H4 (cell line): ENCODE results near the gene ATXN1. TPM values are rescaled to one million over a fixed set of nuclear protein-coding genes. Genes with fewer than 3 reads are reported as not detected.

Experiments used
- DNase-seq: peaks from one replicate; pipeline ENCODE4 v3.0.0-alpha.2; 2015; ENCODE audit warnings: low spot score
- total RNA-seq: library from RNA; depleted of rRNA; stranded (reverse); fragments of >200 nt; shearing (Covaris generic); gene quantifications from 2 replicates; pipeline ENCODE4 v1.2.3, GENCODE V29; 2014

ATXN1 gene
- total RNA-seq, 1 experiment from 2014 or later = 18.9 TPM

- no peak for DNase-seq
These were observed 949 bp upstream of the ATXN1 start for GRCh38 chr6:16762268-16762549.

GRCh38 chr6:16761471-16762267 lies 409 bp upstream of the ATXN1 start:
- DNase-seq = peak; percentile 90

DNA sequence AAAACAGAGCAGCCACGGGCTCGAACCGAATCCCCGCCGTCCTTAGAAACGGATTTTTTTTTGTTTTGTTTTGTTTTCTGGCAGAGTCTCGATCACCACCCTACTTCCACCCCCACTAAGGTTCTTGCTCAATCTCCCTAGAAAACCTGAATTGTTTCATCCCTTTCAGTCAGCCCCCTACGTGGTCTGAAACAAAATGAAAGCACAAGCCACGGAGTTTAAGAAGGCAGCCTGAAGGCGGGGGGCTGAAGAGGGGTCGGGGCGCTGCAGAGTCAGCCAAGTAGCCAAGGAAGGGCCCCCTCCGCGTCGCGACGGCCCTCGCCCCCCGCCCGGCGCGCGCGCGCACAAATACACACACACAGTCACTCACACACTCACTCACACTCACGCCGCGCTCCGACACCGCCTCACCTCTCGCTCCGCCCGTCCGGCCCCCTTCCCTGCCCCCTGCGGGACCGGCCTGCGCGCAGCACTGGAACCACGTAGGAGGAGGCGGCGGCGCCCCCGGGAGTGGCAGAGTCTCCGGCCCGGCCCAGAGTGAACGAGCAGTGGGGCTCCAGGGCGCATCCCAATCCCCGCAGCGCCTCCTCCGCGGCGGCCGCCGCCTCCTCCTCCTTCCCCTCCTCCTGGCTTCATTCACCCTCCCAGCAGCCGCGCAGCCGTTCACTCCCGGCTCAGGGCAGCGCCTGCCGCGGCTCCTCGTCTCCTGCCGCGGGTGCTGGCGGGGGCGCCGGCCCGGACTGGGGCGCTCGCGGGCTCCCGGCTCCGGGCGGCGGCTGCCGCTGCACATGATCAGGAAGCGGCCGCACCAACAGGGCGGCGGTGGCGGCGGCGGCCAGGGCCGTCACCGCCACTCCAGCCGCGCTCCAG lies 1.4 kb downstream of the ATXN1 start:
- peak; percentile 57 for DNase-seq

DNA sequence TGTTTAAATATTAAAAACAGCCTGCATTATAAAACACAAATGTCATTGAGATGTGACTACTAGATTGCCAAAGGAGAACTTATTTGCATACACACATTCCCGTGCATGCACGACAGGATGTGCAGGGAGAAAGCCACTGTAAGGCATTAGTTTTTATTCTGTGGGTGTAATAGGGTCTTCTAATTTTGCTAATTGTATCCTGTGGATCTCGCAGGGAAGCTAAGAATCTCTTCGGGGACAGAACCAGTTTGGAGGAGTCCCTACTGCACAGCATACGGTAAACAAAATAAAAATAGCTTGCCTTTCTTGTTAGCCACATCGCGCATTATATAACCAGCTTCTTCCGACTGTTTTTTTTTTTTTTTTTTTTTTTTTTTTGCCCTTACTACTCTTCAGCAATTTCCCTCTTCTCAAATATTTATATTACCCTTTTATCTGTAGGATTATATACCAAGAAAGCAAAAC lies 2.0 kb downstream of the ATXN1 start:
- peak; percentile 23 for DNase-seq

- no peak for DNase-seq
These were observed 2.9 kb downstream of the ATXN1 start for GRCh38 chr6:16758163-16758975.

DNA sequence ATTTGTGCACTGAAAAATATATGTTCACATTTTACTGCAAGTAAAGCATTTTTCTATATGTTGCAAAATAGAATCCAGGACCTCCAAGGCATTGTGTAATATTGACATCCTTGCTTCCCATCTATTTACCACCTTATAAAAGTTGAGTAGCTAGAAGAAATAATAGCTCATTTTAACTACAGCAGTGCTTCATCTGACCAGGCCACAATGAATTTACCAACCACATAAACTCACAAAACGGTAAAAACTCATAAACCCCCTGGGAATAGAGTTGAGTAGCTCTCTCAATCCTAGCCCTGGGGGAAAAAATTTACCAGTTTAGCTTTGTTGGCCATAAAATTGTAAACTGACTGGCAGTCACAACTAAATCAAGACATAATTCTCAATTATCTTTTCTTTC lies 3.9 kb downstream of the ATXN1 start:
- no peak for DNase-seq

DNA sequence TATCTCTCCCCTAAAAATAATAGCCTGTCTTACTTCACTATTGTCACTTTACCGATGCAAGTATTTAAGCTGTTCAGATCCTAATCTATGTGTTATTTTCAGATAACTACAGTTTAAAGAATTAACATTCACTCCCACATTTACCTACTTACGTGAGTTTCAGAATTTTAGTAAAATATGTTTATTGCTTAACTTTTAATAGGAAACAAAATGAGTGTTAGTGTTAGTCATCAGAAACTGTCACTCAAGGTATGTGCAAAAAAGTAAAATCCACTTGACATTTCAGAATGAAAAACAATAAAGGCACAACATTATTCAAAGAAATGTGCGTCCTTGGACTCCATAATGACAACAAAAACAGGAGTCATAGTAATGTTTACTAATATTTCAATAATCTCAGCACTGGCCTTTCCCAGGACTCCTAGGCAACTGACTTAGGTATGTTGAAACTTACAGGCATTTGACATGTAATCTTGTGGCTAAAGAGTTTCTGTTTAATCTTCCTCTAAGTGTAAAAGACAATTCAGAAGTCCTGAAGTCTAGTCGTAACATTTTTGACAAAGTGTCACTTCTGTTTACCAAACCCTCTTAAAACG lies 4.5 kb downstream of the ATXN1 start:
- no peak for DNase-seq

DNA sequence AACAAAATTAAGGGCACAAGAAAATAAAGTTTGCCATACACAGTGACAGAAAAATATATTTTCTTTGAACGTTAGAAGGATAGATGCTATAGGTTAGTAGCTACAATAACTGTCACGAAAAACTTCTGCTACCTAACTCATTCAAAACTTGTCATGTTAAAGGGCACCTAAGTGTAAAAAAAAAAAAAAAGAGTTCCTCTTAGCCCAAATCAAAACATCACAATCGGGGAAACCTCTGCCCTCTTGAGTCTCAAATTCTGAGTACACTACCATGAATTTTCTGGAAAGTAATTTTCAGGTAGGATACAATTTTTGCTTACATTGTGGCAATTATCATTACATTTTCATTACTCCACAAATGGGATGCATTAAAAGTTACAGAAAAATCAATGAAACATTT lies 5.7 kb downstream of the ATXN1 start:
- DNase-seq = no peak

DNA sequence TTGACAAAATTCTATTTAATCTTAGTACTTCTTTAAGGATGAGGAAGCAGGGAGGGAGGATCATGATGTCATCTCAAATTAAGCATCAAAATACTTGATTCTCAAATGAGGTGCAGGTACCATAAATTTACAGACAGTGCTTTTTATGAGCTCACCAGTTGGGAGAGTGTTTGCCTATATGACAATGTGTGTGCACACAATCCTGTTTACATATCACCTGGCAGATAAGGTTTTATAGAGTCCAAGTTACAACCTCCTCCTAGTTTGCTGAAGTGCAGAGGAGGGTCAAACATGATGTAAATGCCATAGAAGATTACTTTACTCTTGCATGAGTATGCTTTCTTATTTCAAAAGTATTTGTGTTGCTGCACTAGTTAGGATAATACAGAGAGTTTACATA lies 6.4 kb downstream of the ATXN1 start:
- DNase-seq = no peak

DNA sequence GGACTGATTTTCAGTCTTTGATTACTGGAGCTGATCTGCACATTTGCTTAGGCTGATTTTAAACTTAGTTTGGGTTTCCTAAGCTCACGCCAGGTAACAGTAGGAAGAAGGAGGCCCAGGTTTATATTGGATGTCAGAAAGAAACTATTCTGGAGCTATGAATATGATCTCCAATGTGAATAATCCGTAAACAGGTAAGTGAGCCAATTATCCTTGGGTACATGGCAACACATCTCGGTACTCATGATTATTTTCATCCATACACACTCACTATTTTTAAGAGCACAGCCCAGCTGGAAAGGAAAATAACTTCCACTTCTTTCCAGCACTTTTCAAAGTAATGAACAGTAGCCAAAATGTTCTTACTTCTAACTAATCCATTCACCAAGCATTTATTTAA lies 7.0 kb downstream of the ATXN1 start:
- DNase-seq = no peak

DNA sequence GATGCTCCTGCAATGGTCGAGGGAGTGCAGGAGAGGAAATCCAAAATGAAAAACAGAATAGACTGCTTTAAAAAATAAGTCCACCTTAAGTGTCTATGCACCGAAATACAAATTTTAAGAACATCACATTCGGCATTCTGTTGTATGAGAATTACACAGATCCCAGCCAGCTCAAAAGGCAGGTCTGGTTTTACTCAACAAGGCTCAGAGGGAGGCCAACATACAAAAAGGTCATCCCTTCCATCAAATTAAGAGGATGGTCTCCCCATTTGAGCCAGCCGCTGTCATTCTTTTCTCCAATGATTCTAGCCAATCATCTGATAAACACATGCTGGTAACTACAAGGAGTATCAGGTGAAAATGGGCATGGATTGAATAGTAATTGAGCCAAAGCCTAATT lies 7.9 kb downstream of the ATXN1 start:
- DNase-seq = no peak

DNA sequence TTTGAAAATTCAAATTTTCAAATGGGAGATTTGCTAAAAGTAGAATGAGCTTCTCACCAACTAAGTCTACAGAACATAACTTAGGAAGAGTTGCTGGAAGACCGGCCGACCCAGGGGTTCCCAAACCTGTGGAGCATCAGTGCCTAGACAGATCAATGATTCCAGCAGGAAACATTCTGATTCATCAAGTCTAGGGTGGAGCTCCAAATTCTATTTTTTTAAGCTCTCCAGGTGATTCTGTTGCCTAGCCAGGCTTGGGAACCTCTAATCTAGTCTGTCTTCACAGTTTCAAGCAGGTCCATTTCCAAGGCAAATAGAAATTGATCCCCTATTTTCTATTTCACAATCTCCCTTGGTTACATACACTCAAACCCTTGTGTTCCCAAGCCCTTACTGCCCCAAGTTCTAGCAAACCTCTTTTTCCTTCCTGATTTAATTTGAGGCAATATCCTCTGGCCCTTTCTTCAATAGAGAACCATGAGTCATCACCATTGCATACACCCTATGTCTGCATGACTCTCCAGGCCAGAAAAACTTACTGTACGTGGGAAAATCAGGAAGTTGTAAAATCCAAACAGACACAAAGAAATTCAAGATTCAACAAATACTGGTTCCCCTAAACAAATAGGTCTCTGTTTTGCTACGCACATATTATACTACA lies 8.9 kb downstream of the ATXN1 start:
- DNase-seq = peak; percentile 91

DNA sequence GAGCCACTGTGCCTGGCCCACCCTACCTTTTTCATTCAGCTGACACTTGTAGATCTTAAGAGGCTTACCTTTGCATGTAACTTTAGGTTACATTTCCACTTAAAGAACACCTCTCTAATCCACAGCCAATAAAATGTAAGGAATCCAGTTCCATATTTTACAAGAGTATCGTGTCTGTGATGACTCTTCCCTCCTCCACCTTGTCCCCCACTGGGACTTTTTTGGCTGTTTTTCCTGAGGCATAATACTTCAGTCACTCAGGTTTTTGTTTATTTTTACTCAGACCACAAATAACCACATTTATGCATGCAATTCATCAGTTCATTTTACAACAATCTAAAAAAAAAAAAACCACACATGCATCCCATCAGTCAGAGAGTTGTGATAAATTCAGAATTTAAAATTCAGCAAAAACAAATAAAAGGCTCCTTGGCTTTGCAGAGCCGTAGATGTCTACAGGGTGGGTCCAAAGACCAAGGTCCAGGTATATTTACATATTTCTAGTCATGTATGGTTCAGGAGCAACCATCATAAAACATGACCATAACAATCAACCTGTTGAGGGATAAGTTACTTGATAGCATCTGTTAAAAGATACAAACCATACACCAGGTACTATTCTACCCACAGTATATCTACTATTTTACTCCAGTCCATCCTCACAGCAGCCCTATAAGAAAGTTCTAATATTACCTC lies 9.9 kb downstream of the ATXN1 start:
- DNase-seq = peak; percentile 63

GRCh38 chr6:16750566-16750965 lies 10.7 kb downstream of the ATXN1 start:
- no peak for DNase-seq

DNA sequence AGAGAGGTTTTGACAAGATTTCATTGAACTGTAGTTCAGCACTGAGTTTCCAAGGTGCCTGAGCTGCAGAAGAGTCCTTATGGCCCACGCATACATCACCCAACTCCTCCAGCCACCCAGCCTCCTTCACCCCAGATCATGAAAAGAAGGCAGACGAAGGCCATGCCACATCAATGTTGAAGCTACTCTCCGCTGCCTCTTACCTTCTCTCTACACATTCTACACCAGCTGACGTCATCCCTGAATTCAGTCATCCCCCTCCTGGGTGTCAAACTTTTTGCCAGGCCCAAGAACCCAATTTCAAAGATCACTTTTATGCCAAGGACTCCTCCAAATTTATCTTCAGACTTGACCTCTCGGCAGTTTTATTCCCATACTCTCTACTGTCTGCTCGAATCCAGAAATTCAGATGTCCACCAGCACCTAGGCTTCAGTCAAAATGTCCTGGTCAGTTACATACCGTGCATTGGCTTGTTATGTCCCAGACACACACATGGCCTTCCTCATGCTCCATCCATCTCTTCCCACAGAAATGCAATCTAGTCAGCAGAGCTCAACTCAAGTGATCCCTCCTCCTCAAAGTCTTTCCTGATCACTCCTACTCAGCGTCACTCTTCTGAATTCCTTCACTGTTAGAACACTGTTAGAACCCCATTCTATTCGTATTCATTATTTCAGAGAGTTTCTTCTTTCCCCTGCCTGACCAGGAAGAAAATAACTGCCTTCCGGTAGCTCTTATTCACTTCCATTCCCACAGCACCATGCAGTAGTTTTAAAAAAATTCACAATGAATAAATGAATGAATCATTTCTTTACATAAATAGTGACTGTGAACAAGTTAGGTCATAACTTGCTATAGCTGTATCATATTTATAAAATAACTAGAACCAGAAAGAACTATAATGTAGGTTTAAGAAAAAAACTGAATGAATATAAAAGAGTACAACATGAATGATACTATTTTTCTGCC lies 11.5 kb downstream of the ATXN1 start:
- no peak for DNase-seq

DNA sequence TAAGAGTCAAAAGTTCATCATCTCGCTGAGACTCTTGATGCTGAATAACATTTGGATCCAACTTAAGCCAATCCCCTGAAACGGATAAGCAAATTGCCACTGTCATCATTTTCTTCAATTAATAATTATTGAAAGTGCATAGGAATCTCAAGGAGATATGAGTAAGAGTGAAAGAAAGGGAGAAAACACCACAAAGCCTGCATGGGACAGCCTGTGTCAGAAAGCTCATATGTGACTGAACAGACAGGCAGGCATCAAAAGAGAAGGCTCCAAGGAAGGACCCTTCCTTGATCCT lies 13.3 kb downstream of the ATXN1 start:
- no peak for DNase-seq

DNA sequence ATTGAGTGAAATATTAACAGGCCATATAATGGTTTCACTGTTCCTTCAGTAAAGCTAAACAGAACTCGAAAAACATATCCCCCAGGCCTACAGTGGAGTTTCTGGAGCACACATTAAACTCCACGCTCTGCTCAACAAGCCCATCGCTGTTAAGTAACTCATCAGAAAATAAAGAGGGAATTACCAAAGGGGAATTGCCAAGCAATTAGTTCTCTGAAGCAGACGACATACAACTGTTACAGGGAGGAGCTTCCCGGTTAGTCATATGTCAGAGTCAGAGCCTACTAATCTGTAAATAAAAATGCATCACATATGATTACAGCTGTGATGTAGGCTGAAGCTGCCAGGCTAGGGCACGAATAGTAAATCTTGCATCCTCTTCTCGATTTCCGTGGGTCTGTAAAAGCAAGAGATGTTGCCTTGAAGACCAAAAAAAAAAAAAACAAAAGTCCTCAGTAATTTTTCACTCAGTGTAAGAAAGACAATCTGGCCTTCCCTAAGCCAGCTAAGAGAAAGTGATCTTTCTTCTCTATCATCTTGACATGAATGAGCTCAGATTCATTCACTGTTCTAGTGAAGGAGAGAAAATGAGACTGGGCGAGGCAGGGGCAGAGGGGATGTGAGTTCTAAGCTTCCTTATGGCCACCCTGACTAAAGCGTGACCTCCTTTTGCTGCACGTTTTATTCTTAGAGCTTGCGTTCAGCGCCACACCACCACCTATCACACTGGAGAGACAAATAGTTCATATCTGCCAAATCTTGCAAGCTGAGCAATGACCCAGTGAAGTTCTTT lies 13.8 kb downstream of the ATXN1 start:
- DNase-seq = no peak

DNA sequence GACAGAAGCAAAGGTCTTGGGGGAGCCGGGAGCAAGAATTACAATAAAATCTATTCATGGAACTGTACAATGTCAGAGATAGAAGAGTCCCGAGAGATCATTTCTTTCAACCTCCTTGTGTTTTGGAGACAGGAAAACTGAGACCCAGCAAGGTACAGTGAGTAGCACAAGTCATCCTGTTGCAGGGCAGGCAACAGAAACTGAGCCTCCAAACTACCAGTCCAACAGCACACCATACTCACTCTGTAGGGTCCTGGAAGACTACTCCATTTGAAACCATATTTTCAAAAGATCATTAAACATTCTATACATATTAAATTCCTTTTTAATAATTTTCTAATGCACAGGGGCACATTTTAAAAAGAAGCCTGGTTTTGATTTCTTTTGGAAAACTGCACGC lies 14.4 kb downstream of the ATXN1 start:
- DNase-seq = no peak

DNA sequence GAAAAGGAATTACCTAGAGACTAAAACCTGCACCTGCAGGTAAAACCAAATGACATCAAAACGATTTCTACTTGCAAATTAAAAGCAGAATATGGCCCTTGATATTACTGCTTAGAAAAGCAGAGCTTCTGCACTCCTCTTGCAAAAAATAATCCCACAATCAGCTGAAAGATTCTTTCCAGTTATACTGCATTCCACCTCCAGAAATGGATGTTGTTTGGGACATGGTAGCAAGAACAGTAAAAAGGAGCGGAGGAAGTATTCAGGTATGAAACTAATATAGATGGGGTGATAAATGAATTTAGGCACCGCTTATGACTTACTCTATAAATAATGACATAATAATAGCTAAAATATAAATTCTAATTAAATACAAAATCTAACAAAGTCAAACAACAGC lies 14.9 kb downstream of the ATXN1 start:
- no peak for DNase-seq
